Tibial artery (tissue), 4 donors: ENCODE data around the gene B4GALNT3.

Source experiments
- DNase-seq, 2 donors: peaks; one replicate each; pipeline ENCODE4 v3.0.0-alpha.2; 2019
- H3K27ac ChIP-seq, 2 donors: fragments of 200-600 bp; sonication (generic) in 1 of 2; 1 replicate in 1 of 2; 2 replicates in 1 of 2; pipeline ENCODE4 v1.5.1; 2018 to 2019; ENCODE audit warnings: mild to moderate bottlenecking in 1 of 2
- H3K27me3 ChIP-seq, 2 donors: fragments of 200-600 bp; sonication (generic) in 1 of 2; one replicate each; pipeline versions ENCODE4 v1.5.1 to v1.6.0; 2016 to 2019
- H3K36me3 ChIP-seq, 3 donors: fragments of 200-600 bp; sonication (generic) in 2 of 3; one replicate each; pipeline ENCODE4 v1.5.1; 2016 to 2019; ENCODE audit warnings: mild to moderate bottlenecking in 2 of 3
- H3K4me1 ChIP-seq, 4 donors: fragments of 200-600 bp; sonication (generic) in 2 of 4; 1 replicate in 3 of 4; 2 replicates in 1 of 4; pipeline ENCODE4 v1.5.1; 2016 to 2019
- H3K4me3 ChIP-seq, 2 donors: fragments of 200-600 bp; sonication (generic) in 1 of 2; 1 replicate in 1 of 2; 2 replicates in 1 of 2; pipeline ENCODE4 v1.5.1; 2018 to 2019; ENCODE audit warnings: mild to moderate bottlenecking in 2 of 2
- H3K9me3 ChIP-seq, 3 donors: fragments of 200-600 bp; sonication (generic) in 1 of 3; one replicate each; pipeline ENCODE4 v1.5.1; 2016 to 2019
- intact Hi-C: fragments of 100-400 bp; cut with DNase I; formaldehyde crosslinking; loops from one replicate; pipeline ENCODE4 v1.15.0; 2023; ENCODE audit warnings: low total_unique reads
- TF ChIP-seq, protein P1 (sequence below), 2 experiments: fragments of 200-600 bp in 1 of 2; fragments of 450-650 bp in 1 of 2; IDR thresholded peaks; one replicate each; pipeline ENCODE4 v1.5.1; 2017 to 2019; ENCODE audit warnings: antibody characterized with exemption in 2 of 2, mild to moderate bottlenecking in 1 of 2, moderate library complexity in 1 of 2

Gene B4GALNT3

DNA sequence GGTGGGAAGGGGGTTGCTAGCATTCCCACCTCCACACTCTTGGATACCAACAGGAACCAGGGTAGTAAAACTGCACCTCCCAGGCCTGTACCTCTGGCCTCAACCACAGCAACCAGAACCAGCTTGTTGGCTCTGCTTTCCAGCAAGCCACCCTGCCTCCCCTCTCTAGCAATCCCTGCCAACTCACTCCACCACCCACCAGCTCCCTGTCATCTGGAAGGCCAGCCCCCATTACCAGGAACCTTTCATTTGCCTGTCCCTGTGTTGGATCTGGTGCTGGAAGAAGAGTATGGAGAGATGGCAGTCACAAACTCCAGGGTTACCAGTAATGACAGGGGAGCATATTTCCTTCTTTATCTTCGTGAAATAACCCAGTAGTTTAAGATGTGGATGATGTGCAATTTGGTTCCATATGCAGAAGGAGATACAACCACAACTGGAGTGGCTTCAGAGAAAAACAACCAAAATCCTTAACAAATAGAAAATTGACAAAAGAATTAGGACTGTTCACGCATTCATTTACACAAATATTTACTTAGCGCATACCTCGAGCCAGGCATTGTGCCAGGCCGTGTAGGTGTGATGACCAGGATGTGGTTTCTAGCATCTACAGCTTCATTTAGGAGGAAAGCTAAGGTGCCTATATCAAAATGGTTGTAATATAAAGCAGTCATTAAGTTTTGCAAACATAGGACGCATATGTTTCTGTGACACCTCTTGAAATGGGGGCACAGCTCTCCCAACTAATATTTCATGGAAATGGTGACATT lies 3.4 kb downstream of the B4GALNT3 start:
- no peak for DNase-seq
- Histone ChIP-seq H3K9me3 (no peaks in the 10 kb centered on the region), H3K36me3 (no peaks in the 10 kb centered on the region), H3K4me1 (peaks cover 0 to 80% (median 34%) of the 10 kb centered on the region in 4 donors), H3K27me3 (no peaks in the 10 kb centered on the region), H3K4me3 (no peak overlapping the region), H3K27ac (peak overlapping the region; percentile 86 to 88)
- TF ChIP-seq, protein P1, sequence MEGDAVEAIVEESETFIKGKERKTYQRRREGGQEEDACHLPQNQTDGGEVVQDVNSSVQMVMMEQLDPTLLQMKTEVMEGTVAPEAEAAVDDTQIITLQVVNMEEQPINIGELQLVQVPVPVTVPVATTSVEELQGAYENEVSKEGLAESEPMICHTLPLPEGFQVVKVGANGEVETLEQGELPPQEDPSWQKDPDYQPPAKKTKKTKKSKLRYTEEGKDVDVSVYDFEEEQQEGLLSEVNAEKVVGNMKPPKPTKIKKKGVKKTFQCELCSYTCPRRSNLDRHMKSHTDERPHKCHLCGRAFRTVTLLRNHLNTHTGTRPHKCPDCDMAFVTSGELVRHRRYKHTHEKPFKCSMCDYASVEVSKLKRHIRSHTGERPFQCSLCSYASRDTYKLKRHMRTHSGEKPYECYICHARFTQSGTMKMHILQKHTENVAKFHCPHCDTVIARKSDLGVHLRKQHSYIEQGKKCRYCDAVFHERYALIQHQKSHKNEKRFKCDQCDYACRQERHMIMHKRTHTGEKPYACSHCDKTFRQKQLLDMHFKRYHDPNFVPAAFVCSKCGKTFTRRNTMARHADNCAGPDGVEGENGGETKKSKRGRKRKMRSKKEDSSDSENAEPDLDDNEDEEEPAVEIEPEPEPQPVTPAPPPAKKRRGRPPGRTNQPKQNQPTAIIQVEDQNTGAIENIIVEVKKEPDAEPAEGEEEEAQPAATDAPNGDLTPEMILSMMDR (IDR thresholded peaks at IDR 0.05) = no peak
- intact Hi-C loops = no loop called here

GRCh38 chr12:464484-465267 lies 4.9 kb downstream of the B4GALNT3 start:
- intact Hi-C loops = no loop called here
- no peak overlapping the region for H3K4me3 ChIP-seq
- H3K4me1 ChIP-seq = peaks cover 0 to 88% (median 47%) of the 10 kb centered on the region in 4 donors
- no peaks in the 10 kb centered on the region for H3K36me3 ChIP-seq
- H3K9me3 ChIP-seq = no peaks in the 10 kb centered on the region
- TF ChIP-seq, protein P1 (IDR thresholded peaks at IDR 0.05) = no peak
- no peaks in the 10 kb centered on the region for H3K27me3 ChIP-seq
- no peak for DNase-seq
- peak overlapping the region; percentile 86 to 88 for H3K27ac ChIP-seq

DNA sequence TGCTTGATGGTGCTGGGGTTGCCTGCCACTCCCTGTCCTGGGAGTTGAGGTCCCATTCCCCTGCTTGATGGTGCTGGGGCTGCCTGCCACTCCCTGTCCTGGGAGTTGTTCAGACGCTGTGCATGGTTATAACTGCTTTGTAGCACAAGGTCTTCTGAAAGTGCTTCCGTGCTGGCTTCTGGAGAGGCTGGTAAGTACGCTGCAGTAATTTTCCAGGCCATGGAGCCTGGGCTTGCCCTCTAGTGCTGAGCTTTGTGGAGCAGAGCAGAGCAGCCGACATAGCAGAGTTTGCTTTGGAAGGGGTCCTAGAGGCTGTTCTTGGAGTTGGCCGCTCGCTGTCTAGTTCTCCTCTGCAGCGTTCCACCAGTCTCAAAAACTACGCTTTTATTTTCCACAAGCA lies 6.3 kb downstream of the B4GALNT3 start:
- H3K4me3 ChIP-seq = peak overlapping the region in 1 of 2 donors; percentile 8
- peak overlapping the region; percentile 86 to 88 for H3K27ac ChIP-seq
- peak; percentile 45 to 87 for DNase-seq
- TF ChIP-seq, protein P1 (IDR thresholded peaks at IDR 0.05) = peak; percentile 32 to 42
- no peaks in the 10 kb centered on the region for H3K36me3 ChIP-seq
- H3K4me1 ChIP-seq = peaks cover 0 to 82% (median 44%) of the 10 kb centered on the region in 4 donors
- H3K9me3 ChIP-seq = no peaks in the 10 kb centered on the region
- no peaks in the 10 kb centered on the region for H3K27me3 ChIP-seq
- intact Hi-C loops = no loop called here

DNA sequence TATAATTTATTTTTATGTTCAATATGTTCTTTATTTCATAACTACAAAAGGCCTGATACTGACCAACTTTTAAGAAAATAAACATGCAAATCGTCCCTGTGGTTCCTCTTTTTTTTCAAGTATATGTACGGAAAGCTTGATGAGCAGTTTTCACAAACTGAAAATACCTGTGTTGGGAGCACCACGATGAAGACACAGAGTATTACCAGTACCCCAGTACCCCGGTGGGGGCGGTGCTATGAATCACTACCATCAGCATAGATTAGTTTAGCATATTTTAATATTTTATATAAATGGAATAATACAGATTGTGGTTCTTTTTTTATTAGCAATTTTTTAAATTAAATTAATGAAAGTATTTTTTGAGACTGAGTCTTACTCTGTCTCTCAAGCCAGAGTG lies 7.0 kb downstream of the B4GALNT3 start:
- Histone ChIP-seq H3K4me1 (peaks cover 0 to 74% (median 40%) of the 10 kb centered on the region in 4 donors), H3K27me3 (no peaks in the 10 kb centered on the region), H3K36me3 (no peaks in the 10 kb centered on the region), H3K27ac (peak overlapping the region; percentile 86 to 88), H3K4me3 (no peak overlapping the region), H3K9me3 (no peaks in the 10 kb centered on the region)
- intact Hi-C loops = no loop called here
- TF ChIP-seq, protein P1 (IDR thresholded peaks at IDR 0.05) = no peak
- no peak for DNase-seq

- H3K9me3 ChIP-seq = no peaks in the 10 kb centered on the region
- TF ChIP-seq, protein P1 (IDR thresholded peaks at IDR 0.05) = no peak
- H3K27me3 ChIP-seq = no peaks in the 10 kb centered on the region
- intact Hi-C loops = no loop called here
- no peak overlapping the region for H3K4me3 ChIP-seq
- H3K4me1 ChIP-seq = peaks cover 0 to 68% (median 37%) of the 10 kb centered on the region in 4 donors
- DNase-seq = no peak
- no peaks in the 10 kb centered on the region for H3K36me3 ChIP-seq
- peak overlapping the region; percentile 86 to 88 for H3K27ac ChIP-seq
Measured at GRCh38 chr12:467591-467990, 7.9 kb downstream of the B4GALNT3 start.
